ENCODE results near the gene TDO2. TPM values are rescaled to one million over a fixed set of nuclear protein-coding genes. Genes with fewer than 3 reads are reported as not detected.
A peak's percentile ranks its signal among the peaks of the same experiment; 100 is the strongest.

Gene TDO2
- total RNA-seq, 6 donors from 2014 or later: 0.74 to 2.3 (median 2.1) TPM; not detected in 3

GRCh38 chr4:155885666-155886065 is 17.8 kb upstream of the TDO2 start:
- Histone ChIP-seq H3K4me1 (peaks cover 0 to 2% (median 0%) of the 10 kb centered on the region in 4 donors), H3K4me3 (no peak overlapping the region), H3K27me3 (no peaks in the 10 kb centered on the region), H3K27ac (no peak overlapping the region), H3K36me3 (no peaks in the 10 kb centered on the region), H3K9me3 (no peaks in the 10 kb centered on the region)
- TF ChIP-seq POLR2AphosphoS5 (IDR thresholded peaks at IDR 0.05) (no peak), EP300 (IDR thresholded peaks at IDR 0.05) (no peak), CTCF (IDR thresholded peaks at IDR 0.05) (no peak), POLR2A (IDR thresholded peaks at IDR 0.05) (no peak)
- DNase-seq (no peak), ATAC-seq (ENCODE audit: low FRiP score in 2 of 2) (no peak)
- 50 to 54% methylated on average over 6 of the region's 6 CpGs for WGBS, 2 donors

GRCh38 chr4:155887045-155887444 is 16.5 kb upstream of the TDO2 start:
- peaks cover 0 to 2% (median 0%) of the 10 kb centered on the region in 4 donors for H3K4me1 ChIP-seq
- no peaks in the 10 kb centered on the region for H3K9me3 ChIP-seq
- H3K36me3 ChIP-seq: no peaks in the 10 kb centered on the region
- no peak overlapping the region for H3K27ac ChIP-seq
- H3K4me3 ChIP-seq: no peak overlapping the region
- DNase-seq (no peak), ATAC-seq (ENCODE audit: low FRiP score in 2 of 2) (no peak)
- H3K27me3 ChIP-seq: no peaks in the 10 kb centered on the region
- WGBS, 2 donors: 68% methylated on average over 1 of the region's 1 CpG
- no peak for TF ChIP-seq POLR2A (IDR thresholded peaks at IDR 0.05)
- TF ChIP-seq EP300 (IDR thresholded peaks at IDR 0.05): no peak
- TF ChIP-seq CTCF (IDR thresholded peaks at IDR 0.05): no peak
- TF ChIP-seq POLR2AphosphoS5 (IDR thresholded peaks at IDR 0.05): no peak

GRCh38 chr4:155887847-155888570 is 15.5 kb upstream of the TDO2 start:
- Histone ChIP-seq H3K27me3 (no peaks in the 10 kb centered on the region), H3K27ac (no peak overlapping the region), H3K36me3 (no peaks in the 10 kb centered on the region), H3K4me1 (peaks cover 0 to 2% (median 0%) of the 10 kb centered on the region in 4 donors), H3K4me3 (no peak overlapping the region), H3K9me3 (no peaks in the 10 kb centered on the region)
- DNase-seq (no peak), ATAC-seq (ENCODE audit: low FRiP score in 2 of 2) (no peak)
- TF ChIP-seq CTCF (IDR thresholded peaks at IDR 0.05) (no peak), POLR2A (IDR thresholded peaks at IDR 0.05) (no peak), EP300 (IDR thresholded peaks at IDR 0.05) (no peak), POLR2AphosphoS5 (IDR thresholded peaks at IDR 0.05) (no peak)
- WGBS, 2 donors: 60 to 76% methylated on average over 5 to 6 of the region's 6 CpGs

- TF ChIP-seq POLR2A (IDR thresholded peaks at IDR 0.05) (no peak), POLR2AphosphoS5 (IDR thresholded peaks at IDR 0.05) (peak in 1 of 2 donors; percentile 44)
- no peaks in the 10 kb centered on the region for H3K36me3 ChIP-seq
- peaks cover 0 to 2% (median 0%) of the 10 kb centered on the region in 4 donors for H3K4me1 ChIP-seq
- ATAC-seq (ENCODE audit: low FRiP score in 2 of 2) (peak in 1 of 2 donors; percentile 85), DNase-seq (no peak)
- no peak overlapping the region for H3K27ac ChIP-seq
- no peaks in the 10 kb centered on the region for H3K27me3 ChIP-seq
- no peak overlapping the region for H3K4me3 ChIP-seq
- WGBS, 2 donors: 28 to 35% methylated on average over 5 of the region's 5 CpGs
- no peaks in the 10 kb centered on the region for H3K9me3 ChIP-seq
Measured at GRCh38 chr4:155889031-155889793, 14.3 kb upstream of the TDO2 start.

GRCh38 chr4:155889946-155890345 is 13.6 kb upstream of the TDO2 start:
- 72 to 77% methylated on average over 2 of the region's 2 CpGs for WGBS, 2 donors
- Histone ChIP-seq H3K4me1 (peaks cover 0 to 2% (median 0%) of the 10 kb centered on the region in 4 donors), H3K27me3 (no peaks in the 10 kb centered on the region), H3K4me3 (no peak overlapping the region), H3K36me3 (no peaks in the 10 kb centered on the region), H3K27ac (no peak overlapping the region), H3K9me3 (no peaks in the 10 kb centered on the region)
- no peak for DNase-seq
- no peak for ATAC-seq (ENCODE audit: low FRiP score in 2 of 2)
- no peak for TF ChIP-seq POLR2A (IDR thresholded peaks at IDR 0.05)
- no peak for TF ChIP-seq EP300 (IDR thresholded peaks at IDR 0.05)
- no peak for TF ChIP-seq CTCF (IDR thresholded peaks at IDR 0.05)
- TF ChIP-seq POLR2AphosphoS5 (IDR thresholded peaks at IDR 0.05): no peak

All from upper lobe of left lung (tissue), 6 donors.